ENCODE results near the gene FCGR2B. TPM values are rescaled to one million over a fixed set of nuclear protein-coding genes. Genes with fewer than 3 reads are reported as not detected.
"Not testable (repeated sequence)": the region's sequence is repeated elsewhere in the genome, so short reads cannot be mapped to it uniquely, and the experiment has no call there.

Gene FCGR2B
- total RNA-seq, 1 donor from 2014 or later, result not detected

DNA sequence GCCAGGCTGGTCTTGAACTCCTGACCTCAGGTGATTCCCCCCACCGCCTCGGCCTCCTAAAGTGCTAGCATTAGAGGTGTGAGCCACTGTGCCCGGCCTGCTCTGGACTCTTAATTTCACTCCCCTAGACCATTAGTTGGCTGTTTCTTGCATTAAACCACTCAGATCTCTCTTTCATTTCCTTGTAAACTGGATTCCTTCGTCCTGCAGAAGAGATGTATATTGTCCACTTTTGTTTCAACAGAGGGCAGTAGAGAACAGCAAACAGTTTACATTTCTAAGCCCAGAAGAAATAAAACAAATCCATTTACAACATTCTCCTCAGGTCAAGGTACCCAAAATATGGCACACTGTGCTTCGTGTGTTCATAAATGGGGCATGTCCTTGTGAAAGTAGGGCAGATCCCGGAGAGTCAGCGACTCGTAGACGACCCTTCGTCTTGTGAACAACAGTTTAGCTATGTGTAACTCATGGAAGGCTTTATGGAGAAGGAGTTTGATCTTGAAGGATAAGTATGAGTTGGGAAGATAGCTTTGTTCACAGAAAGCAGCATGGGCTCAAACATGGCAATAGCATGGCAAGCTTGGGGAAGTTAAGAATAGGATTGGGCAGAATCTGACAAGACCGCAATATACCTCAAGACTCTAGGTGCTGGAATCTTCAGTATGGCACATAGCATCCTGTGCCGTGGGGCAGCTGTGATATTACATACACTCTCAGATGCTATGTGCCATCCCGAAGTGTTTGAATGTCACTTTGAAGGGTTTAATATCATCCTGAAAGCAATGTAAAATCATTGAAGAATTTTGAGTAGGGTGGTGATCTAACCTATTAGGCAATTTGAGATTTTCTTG lies 15.2 kb upstream of the FCGR2B start:
- not testable (repeated sequence) for H3K36me3 Mint-ChIP-seq (ENCODE audit: unreplicated experiment); H3K27me3 Mint-ChIP-seq (ENCODE audit: unreplicated experiment); DNase-seq; H3K9me3 Mint-ChIP-seq (ENCODE audit: unreplicated experiment); H3K4me3 Mint-ChIP-seq (ENCODE audit: unreplicated experiment); H3K4me1 Mint-ChIP-seq (ENCODE audit: low read depth, unreplicated experiment); H3K27ac Mint-ChIP-seq (ENCODE audit: unreplicated experiment)
- TF ChIP-seq, protein P1, sequence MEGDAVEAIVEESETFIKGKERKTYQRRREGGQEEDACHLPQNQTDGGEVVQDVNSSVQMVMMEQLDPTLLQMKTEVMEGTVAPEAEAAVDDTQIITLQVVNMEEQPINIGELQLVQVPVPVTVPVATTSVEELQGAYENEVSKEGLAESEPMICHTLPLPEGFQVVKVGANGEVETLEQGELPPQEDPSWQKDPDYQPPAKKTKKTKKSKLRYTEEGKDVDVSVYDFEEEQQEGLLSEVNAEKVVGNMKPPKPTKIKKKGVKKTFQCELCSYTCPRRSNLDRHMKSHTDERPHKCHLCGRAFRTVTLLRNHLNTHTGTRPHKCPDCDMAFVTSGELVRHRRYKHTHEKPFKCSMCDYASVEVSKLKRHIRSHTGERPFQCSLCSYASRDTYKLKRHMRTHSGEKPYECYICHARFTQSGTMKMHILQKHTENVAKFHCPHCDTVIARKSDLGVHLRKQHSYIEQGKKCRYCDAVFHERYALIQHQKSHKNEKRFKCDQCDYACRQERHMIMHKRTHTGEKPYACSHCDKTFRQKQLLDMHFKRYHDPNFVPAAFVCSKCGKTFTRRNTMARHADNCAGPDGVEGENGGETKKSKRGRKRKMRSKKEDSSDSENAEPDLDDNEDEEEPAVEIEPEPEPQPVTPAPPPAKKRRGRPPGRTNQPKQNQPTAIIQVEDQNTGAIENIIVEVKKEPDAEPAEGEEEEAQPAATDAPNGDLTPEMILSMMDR (IDR thresholded peaks at IDR 0.05; ENCODE audit: partially characterized antibody, unreplicated experiment), result peak; percentile 22

DNA sequence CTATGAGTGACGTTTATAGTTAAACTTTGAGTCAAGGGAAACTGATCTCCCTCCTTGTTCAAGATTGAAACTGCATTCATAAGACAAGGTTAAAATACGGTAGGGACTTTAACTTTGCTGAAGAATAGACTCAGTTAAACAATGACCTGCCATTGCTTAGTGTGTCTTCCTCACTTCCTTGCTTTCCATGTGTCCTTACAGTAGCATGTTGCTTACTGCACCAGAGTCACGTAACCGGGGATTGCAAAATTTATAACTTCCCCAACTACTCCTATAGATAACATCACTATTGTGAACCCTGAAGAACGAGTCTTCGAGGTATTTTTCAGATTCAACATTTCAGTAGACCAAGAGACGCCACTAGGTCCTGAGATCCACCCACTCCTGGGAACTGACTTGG lies 9.4 kb upstream of the FCGR2B start:
- not testable (repeated sequence) for H3K9me3 Mint-ChIP-seq (ENCODE audit: unreplicated experiment); H3K36me3 Mint-ChIP-seq (ENCODE audit: unreplicated experiment); H3K4me3 Mint-ChIP-seq (ENCODE audit: unreplicated experiment); H3K4me1 Mint-ChIP-seq (ENCODE audit: low read depth, unreplicated experiment); H3K27me3 Mint-ChIP-seq (ENCODE audit: unreplicated experiment); DNase-seq; H3K27ac Mint-ChIP-seq (ENCODE audit: unreplicated experiment)

DNA sequence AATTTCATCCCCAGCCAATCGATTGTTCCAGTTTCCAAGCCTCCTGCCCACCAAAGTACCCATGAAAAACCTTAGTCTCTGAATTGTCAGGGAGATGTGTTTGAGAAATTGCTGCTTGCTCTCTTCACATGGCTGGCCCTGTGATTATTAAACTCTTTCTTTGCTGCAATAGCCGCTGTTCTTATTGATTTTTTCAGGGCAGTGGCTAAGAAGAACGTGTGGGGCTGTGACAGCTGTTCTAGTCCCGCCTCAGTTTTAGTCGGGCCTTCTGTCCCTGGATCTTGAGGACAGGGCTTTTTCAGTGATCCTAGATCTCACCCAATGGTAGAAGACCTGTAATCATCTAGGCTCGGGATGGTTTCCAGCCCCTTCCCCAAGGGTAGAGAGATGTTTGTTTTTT lies 9.0 kb upstream of the FCGR2B start:
- not testable (repeated sequence) for H3K4me1 Mint-ChIP-seq (ENCODE audit: low read depth, unreplicated experiment); H3K4me3 Mint-ChIP-seq (ENCODE audit: unreplicated experiment); H3K9me3 Mint-ChIP-seq (ENCODE audit: unreplicated experiment); H3K36me3 Mint-ChIP-seq (ENCODE audit: unreplicated experiment); DNase-seq; H3K27ac Mint-ChIP-seq (ENCODE audit: unreplicated experiment); H3K27me3 Mint-ChIP-seq (ENCODE audit: unreplicated experiment)

DNA sequence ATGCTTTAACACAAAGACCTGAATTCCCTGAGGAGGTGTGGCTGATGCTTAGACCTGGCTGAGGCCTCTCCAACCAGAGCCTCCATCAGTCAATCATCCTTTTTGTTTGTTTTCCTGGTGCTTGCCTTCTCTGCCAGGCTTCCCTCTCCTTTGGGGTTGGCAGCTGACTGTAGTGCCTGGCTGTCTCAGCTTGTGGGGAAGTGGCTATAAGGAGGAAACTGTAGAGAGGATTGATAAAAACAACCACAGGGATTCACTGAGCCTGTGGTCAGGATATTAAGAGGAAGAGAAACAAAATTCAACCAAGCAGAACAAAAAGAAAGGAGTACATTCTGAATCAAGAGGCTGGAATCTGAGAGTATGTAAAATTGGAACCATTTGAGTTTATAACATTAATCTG lies 4.4 kb upstream of the FCGR2B start:
- not testable (repeated sequence) for H3K27me3 Mint-ChIP-seq (ENCODE audit: unreplicated experiment); H3K9me3 Mint-ChIP-seq (ENCODE audit: unreplicated experiment); H3K27ac Mint-ChIP-seq (ENCODE audit: unreplicated experiment); H3K4me1 Mint-ChIP-seq (ENCODE audit: low read depth, unreplicated experiment); DNase-seq; H3K36me3 Mint-ChIP-seq (ENCODE audit: unreplicated experiment); H3K4me3 Mint-ChIP-seq (ENCODE audit: unreplicated experiment)

DNA sequence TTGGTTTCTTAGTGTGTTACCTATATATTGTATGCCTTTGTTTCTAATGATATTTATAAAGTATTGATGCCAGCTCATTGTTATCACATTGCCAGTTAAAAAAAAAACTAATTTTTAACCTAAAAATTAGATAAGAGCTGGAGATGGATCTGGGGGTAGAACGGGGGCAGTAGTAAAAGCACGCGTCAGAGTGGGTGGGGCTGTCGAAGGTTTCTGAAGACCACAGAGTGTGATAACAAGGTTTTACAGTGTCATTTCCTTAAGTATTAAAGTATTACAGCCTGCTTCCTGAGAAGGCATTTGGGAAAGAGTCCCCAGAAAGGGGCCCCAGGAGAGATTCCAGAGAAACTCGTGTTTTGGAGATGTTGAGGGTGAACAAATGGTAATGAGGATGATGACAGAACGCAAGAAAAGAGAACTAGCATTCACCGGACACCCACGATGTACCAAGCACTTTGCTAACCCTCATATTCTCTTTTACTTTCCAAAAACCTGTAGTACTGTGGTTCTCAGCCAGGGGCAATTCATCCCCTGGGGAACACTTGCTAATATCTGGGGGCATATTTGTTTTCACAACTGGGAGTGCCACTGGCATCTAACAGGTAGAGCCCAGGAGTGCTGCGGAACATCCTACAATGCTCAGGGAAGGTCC lies 1.2 kb upstream of the FCGR2B start:
- not testable (repeated sequence) for H3K27ac Mint-ChIP-seq (ENCODE audit: unreplicated experiment); DNase-seq

DNA sequence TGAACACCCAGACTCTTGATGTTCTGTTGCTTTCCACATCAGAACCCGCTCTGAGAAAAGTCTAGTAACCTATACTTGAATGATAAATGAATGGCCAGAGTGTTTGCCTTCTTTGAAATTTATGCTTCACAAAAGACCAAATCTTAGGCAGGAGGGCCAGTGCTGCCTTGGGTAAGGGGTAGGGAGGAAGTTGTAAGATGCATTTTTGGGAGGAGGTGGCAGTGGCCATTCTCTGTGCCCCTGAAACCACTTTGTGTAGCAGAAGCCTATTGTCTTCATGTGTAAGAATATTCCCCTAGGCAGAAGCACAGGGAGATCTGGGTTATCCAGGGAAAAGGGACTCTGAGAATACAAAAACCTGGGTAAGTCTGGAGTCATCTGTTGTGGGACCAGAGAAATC lies 626 bp downstream of the FCGR2B start:
- H3K27me3 Mint-ChIP-seq (ENCODE audit: unreplicated experiment); H3K4me3 Mint-ChIP-seq (ENCODE audit: unreplicated experiment); H3K27ac Mint-ChIP-seq (ENCODE audit: unreplicated experiment); DNase-seq; H3K9me3 Mint-ChIP-seq (ENCODE audit: unreplicated experiment); H3K36me3 Mint-ChIP-seq (ENCODE audit: unreplicated experiment); H3K4me1 Mint-ChIP-seq (ENCODE audit: low read depth, unreplicated experiment): not testable (repeated sequence)

More for the DNA sequence above, 1.2 kb upstream of the FCGR2B start:
- H3K9me3 Mint-ChIP-seq (ENCODE audit: unreplicated experiment); H3K36me3 Mint-ChIP-seq (ENCODE audit: unreplicated experiment); H3K4me1 Mint-ChIP-seq (ENCODE audit: low read depth, unreplicated experiment); H3K4me3 Mint-ChIP-seq (ENCODE audit: unreplicated experiment); H3K27me3 Mint-ChIP-seq (ENCODE audit: unreplicated experiment): not testable (repeated sequence)

DNA sequence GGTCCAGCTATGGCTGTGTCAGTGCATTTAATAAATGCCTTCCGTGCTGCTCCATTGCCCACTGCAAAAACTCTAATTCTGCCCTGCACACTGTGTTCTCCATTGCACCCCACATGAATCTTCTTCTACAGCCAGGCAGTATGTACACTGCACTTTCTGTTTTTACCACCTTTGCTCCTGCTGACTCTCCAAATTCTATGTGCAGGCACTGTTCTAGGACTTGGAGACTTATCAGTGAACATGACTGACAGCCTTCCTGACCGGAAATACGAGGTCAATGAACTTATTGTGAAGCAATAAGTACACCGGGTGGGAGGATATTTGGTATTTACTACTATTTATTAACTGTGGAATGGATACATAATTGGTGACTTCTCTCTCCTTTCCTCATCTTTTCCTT lies 1.7 kb downstream of the FCGR2B start:
- H3K4me3 Mint-ChIP-seq (ENCODE audit: unreplicated experiment); DNase-seq; H3K4me1 Mint-ChIP-seq (ENCODE audit: low read depth, unreplicated experiment); H3K27me3 Mint-ChIP-seq (ENCODE audit: unreplicated experiment); H3K9me3 Mint-ChIP-seq (ENCODE audit: unreplicated experiment); H3K36me3 Mint-ChIP-seq (ENCODE audit: unreplicated experiment); H3K27ac Mint-ChIP-seq (ENCODE audit: unreplicated experiment): not testable (repeated sequence)

DNA sequence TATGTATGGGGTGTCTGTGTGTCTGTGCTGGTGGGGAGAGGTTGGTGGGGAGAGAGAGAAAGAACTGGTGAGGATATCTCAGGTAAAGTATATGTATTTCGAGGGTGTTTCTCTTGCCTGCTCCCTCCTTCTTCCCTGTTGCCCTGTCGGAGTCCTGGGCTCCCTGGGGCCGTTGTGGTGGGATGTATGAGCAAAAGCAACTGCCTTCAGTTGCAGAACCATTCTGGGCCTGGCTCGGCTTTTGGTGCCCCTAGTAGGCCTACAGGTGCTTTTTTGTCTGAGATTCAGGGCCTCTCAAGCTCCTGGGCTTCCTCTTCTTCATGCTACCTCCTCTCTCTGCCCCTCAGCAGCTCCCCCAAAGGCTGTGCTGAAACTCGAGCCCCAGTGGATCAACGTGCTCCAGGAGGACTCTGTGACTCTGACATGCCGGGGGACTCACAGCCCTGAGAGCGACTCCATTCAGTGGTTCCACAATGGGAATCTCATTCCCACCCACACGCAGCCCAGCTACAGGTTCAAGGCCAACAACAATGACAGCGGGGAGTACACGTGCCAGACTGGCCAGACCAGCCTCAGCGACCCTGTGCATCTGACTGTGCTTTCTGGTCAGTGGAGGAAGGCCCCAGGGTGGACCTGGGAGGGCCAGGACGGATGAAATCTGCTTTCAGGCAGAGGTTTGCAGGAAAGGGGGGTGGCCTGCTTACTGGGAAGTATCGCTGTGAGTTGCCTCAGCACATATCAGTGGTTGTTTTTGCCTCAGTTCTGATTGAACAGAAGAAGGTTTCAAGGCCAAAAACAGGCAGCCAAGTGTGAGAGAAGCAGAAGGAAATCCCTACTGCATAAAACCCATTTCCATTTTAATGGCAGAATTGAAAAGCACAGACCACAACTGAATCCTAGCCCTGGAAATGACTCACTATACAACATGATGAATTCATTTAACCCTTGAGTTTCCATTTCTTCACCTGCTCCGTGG lies 8.4 kb downstream of the FCGR2B start:
- not testable (repeated sequence) for H3K27me3 Mint-ChIP-seq (ENCODE audit: unreplicated experiment); DNase-seq; H3K9me3 Mint-ChIP-seq (ENCODE audit: unreplicated experiment); H3K27ac Mint-ChIP-seq (ENCODE audit: unreplicated experiment); H3K36me3 Mint-ChIP-seq (ENCODE audit: unreplicated experiment); H3K4me1 Mint-ChIP-seq (ENCODE audit: low read depth, unreplicated experiment)
- peak overlapping the region; percentile 21 for H3K4me3 Mint-ChIP-seq (ENCODE audit: unreplicated experiment)

DNA sequence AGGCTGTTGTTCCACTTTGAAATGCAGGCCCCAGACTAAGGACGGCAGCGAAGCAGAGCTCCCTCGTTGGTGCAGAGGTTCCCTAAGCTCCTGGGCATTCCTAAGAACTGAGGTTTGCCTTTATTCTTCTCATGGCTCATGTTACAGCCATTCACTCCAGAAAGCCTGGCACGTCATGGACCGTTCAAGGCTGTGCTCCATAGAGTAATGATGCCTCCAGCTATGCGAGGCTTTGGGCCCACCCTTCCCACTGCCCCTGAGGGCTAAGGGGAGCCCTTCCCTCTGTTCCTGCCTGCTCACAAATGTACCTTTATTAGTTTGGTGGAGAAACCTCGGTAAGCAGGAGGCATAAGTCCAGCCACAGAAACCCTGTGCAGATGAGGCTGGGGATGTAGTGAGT lies 10.5 kb downstream of the FCGR2B start:
- H3K27ac Mint-ChIP-seq (ENCODE audit: unreplicated experiment); H3K36me3 Mint-ChIP-seq (ENCODE audit: unreplicated experiment); H3K27me3 Mint-ChIP-seq (ENCODE audit: unreplicated experiment); H3K4me1 Mint-ChIP-seq (ENCODE audit: low read depth, unreplicated experiment); DNase-seq; H3K9me3 Mint-ChIP-seq (ENCODE audit: unreplicated experiment); H3K4me3 Mint-ChIP-seq (ENCODE audit: unreplicated experiment): not testable (repeated sequence)

DNA sequence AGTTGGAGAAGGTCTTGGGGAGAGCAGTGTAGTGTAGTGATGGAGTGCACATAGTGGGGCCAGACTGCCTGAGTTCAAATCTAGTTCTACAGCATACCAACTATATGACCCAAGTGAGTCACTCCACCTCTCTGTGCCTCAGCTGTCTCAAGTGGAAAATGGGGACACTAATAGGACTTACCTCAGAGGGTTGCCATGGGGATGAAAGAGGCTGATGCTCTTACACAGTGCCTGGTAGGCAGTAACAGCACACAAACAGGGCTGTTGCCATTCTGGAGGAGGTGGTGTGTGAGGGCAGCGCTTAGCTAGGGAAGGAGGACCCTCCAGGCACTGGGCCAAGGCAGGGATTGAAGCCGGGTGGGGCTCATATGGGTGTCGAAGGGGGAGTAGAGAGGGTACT lies 11.5 kb downstream of the FCGR2B start:
- not testable (repeated sequence) for H3K4me1 Mint-ChIP-seq (ENCODE audit: low read depth, unreplicated experiment); H3K4me3 Mint-ChIP-seq (ENCODE audit: unreplicated experiment); H3K27ac Mint-ChIP-seq (ENCODE audit: unreplicated experiment); H3K27me3 Mint-ChIP-seq (ENCODE audit: unreplicated experiment); H3K36me3 Mint-ChIP-seq (ENCODE audit: unreplicated experiment); DNase-seq; H3K9me3 Mint-ChIP-seq (ENCODE audit: unreplicated experiment)

DNA sequence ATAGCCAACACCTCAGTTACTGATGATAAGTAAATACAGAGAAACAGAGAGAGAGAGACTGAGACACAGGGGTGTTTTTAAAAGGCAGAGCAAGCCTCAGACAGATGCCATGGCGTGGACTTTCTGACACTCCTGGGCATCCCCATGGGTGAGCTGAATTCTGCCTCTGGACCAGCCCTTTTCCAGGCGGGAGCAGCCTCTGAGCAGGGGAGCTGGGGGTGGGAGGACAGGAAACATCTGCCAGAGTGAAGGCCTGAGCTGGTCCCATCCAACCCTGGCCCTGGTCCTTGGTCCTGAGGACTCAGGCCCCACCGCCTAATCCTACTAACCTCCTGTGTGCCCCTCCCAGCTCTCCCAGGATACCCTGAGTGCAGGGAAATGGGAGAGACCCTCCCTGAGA lies 12.0 kb downstream of the FCGR2B start:
- not testable (repeated sequence) for H3K4me1 Mint-ChIP-seq (ENCODE audit: low read depth, unreplicated experiment); DNase-seq; H3K27ac Mint-ChIP-seq (ENCODE audit: unreplicated experiment); H3K4me3 Mint-ChIP-seq (ENCODE audit: unreplicated experiment); H3K36me3 Mint-ChIP-seq (ENCODE audit: unreplicated experiment); H3K9me3 Mint-ChIP-seq (ENCODE audit: unreplicated experiment); H3K27me3 Mint-ChIP-seq (ENCODE audit: unreplicated experiment)
